DOHH2 (cell line): ENCODE results near the gene ZSCAN10.

ENCODE experiments used
- H3F3A ChIP-seq: fragments of 200-600 bp; sonication (generic), shearing (Covaris generic); 2 replicates; pipeline ENCODE4 v1.6.0; 2016; ENCODE audit warnings: antibody characterized with exemption, mild to moderate bottlenecking; ENCODE audit not compliant: control insufficient read depth, insufficient read depth
- H3K27ac ChIP-seq: fragments of 200-600 bp; sonication (generic); 2 replicates; pipeline ENCODE4 v1.5.1; 2014; ENCODE audit warnings: low read depth, mild to moderate bottlenecking, low read length, moderate library complexity
- H3K27me3 ChIP-seq: fragments of 200-600 bp; sonication (generic); 2 replicates; pipeline ENCODE4 v1.6.1; 2014; ENCODE audit warnings: mild to moderate bottlenecking, low read length, mixed read lengths; ENCODE audit not compliant: control insufficient read depth
- H3K36me3 ChIP-seq: fragments of 200-600 bp; sonication (generic); 2 replicates; pipeline ENCODE4 v1.6.1; 2014; ENCODE audit warnings: mild to moderate bottlenecking, low read length, moderate library complexity, mixed read lengths; ENCODE audit not compliant: control insufficient read depth
- H3K4me1 ChIP-seq: fragments of 200-600 bp; sonication (generic); 2 replicates; pipeline ENCODE4 v1.6.1; 2014; ENCODE audit warnings: mild to moderate bottlenecking, low read length, mixed read lengths; ENCODE audit not compliant: control insufficient read depth
- H3K4me2 ChIP-seq: fragments of 200-600 bp; sonication (generic); 2 replicates; pipeline ENCODE4 v1.6.0; 2014; ENCODE audit warnings: mild to moderate bottlenecking, low read length, moderate library complexity
- H3K4me3 ChIP-seq: fragments of 200-600 bp; sonication (generic); 2 replicates; pipeline ENCODE4 v1.5.1; 2014; ENCODE audit warnings: mild to moderate bottlenecking, low read length, mixed read lengths
- H3K79me2 ChIP-seq: fragments of 200-600 bp; sonication (generic); 2 replicates; pipeline ENCODE4 v1.6.1; 2014; ENCODE audit warnings: mild to moderate bottlenecking, low read length, mixed read lengths; ENCODE audit not compliant: control insufficient read depth
- H3K9me2 ChIP-seq: fragments of 200-600 bp; sonication (generic); replicated peaks from 2 replicates; pipeline ENCODE4 v1.6.1; 2014; ENCODE audit warnings: mild to moderate bottlenecking, low read length, mixed read lengths; ENCODE audit not compliant: control insufficient read depth
- H3K9me3 ChIP-seq: fragments of 200-600 bp; sonication (generic); 2 replicates; pipeline ENCODE4 v1.6.1; 2014; ENCODE audit warnings: antibody characterized with exemption, low read length, mixed read lengths; ENCODE audit not compliant: control insufficient read depth, insufficient read depth
- H4K20me1 ChIP-seq: fragments of 200-600 bp; sonication (generic); 2 replicates; pipeline ENCODE4 v1.6.0; 2014; ENCODE audit warnings: low read depth, mild to moderate bottlenecking, antibody characterized with exemption, low read length, moderate library complexity; ENCODE audit not compliant: control insufficient read depth, insufficient read depth
- EZH2phosphoT487 ChIP-seq: fragments of 200-600 bp; sonication (generic); IDR thresholded peaks from 2 replicates; pipeline ENCODE4 v1.6.1; 2017; ENCODE audit warnings: borderline replicate concordance, mild to moderate bottlenecking, antibody characterized with exemption, low read length, moderate library complexity, mixed read lengths
- TF ChIP-seq, protein P1 (sequence below): fragments of 200-600 bp; sonication (generic); IDR thresholded peaks from one replicate; pipeline ENCODE4 v1.5.1; 2014; ENCODE audit warnings: antibody characterized with exemption, mild to moderate bottlenecking, low read depth, low read length; ENCODE audit not compliant: poor library complexity, severe bottlenecking

Gene ZSCAN10

GRCh38 chr16:3138823-3139426, 39.8 kb upstream of the ZSCAN10 start:
- peaks cover 20% of the 10 kb centered on the region for H3K79me2 ChIP-seq
- no peak overlapping the region for H3K4me2 ChIP-seq
- H3K36me3 ChIP-seq, result peaks cover 10% of the 10 kb centered on the region
- H3K4me1 ChIP-seq, result peaks cover 6% of the 10 kb centered on the region
- H3K4me3 ChIP-seq, result no peak overlapping the region
- no peaks in the 10 kb centered on the region for H4K20me1 ChIP-seq
- H3K9me3 ChIP-seq, result no peaks in the 10 kb centered on the region
- no peak overlapping the region for H3K27ac ChIP-seq
- H3F3A ChIP-seq, result no peaks in the 10 kb centered on the region
- TF ChIP-seq EZH2phosphoT487, result no peak
- TF ChIP-seq, protein P1, sequence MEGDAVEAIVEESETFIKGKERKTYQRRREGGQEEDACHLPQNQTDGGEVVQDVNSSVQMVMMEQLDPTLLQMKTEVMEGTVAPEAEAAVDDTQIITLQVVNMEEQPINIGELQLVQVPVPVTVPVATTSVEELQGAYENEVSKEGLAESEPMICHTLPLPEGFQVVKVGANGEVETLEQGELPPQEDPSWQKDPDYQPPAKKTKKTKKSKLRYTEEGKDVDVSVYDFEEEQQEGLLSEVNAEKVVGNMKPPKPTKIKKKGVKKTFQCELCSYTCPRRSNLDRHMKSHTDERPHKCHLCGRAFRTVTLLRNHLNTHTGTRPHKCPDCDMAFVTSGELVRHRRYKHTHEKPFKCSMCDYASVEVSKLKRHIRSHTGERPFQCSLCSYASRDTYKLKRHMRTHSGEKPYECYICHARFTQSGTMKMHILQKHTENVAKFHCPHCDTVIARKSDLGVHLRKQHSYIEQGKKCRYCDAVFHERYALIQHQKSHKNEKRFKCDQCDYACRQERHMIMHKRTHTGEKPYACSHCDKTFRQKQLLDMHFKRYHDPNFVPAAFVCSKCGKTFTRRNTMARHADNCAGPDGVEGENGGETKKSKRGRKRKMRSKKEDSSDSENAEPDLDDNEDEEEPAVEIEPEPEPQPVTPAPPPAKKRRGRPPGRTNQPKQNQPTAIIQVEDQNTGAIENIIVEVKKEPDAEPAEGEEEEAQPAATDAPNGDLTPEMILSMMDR, result no peak
- H3K27me3 ChIP-seq, result no peaks in the 10 kb centered on the region
- H3K9me2 ChIP-seq, result no peaks in the 10 kb centered on the region

- Histone ChIP-seq H3K36me3 (peaks cover 10% of the 10 kb centered on the region), H3K4me1 (peaks cover 6% of the 10 kb centered on the region), H3K27ac (no peak overlapping the region), H3K4me2 (no peak overlapping the region), H3K4me3 (no peak overlapping the region), H3F3A (no peaks in the 10 kb centered on the region), H3K9me2 (no peaks in the 10 kb centered on the region), H4K20me1 (no peaks in the 10 kb centered on the region), H3K79me2 (peaks cover 24% of the 10 kb centered on the region), H3K27me3 (no peaks in the 10 kb centered on the region), H3K9me3 (no peaks in the 10 kb centered on the region)
- TF ChIP-seq, protein P1, result no peak
- no peak for TF ChIP-seq EZH2phosphoT487
Measured at GRCh38 chr16:3138342-3138741, 39.2 kb upstream of the ZSCAN10 start.

DNA sequence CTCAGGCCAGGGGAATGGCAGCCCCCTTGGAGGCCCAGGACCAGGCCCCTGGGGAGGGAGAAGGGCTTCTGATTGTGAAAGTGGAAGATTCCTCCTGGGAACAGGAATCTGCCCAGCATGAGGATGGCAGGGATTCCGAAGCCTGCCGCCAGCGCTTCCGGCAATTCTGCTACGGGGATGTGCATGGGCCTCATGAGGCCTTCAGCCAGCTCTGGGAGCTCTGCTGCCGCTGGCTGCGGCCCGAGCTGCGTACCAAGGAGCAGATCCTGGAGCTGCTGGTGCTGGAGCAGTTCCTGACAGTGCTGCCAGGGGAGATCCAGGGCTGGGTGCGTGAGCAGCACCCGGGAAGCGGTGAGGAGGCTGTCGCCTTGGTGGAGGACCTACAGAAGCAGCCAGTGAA, 38.2 kb upstream of the ZSCAN10 start:
- TF ChIP-seq EZH2phosphoT487, result no peak
- TF ChIP-seq, protein P1, result no peak
- H3K27ac ChIP-seq, result no peak overlapping the region
- H4K20me1 ChIP-seq, result no peaks in the 10 kb centered on the region
- H3K79me2 ChIP-seq, result peaks cover 35% of the 10 kb centered on the region
- no peaks in the 10 kb centered on the region for H3K9me3 ChIP-seq
- no peaks in the 10 kb centered on the region for H3K27me3 ChIP-seq
- H3F3A ChIP-seq, result no peaks in the 10 kb centered on the region
- no peak overlapping the region for H3K4me2 ChIP-seq
- peaks cover 7% of the 10 kb centered on the region for H3K36me3 ChIP-seq
- no peaks in the 10 kb centered on the region for H3K9me2 ChIP-seq
- H3K4me3 ChIP-seq, result no peak overlapping the region
- peaks cover 11% of the 10 kb centered on the region for H3K4me1 ChIP-seq
